ELR (cell line): ENCODE measurements around the gene DYNC1I1.

Source experiments
- DNase-seq: peaks from one replicate; pipeline ENCODE4 v3.0.0-alpha.2; 2015; ENCODE audit warnings: low read depth

DYNC1I1 gene

DNA sequence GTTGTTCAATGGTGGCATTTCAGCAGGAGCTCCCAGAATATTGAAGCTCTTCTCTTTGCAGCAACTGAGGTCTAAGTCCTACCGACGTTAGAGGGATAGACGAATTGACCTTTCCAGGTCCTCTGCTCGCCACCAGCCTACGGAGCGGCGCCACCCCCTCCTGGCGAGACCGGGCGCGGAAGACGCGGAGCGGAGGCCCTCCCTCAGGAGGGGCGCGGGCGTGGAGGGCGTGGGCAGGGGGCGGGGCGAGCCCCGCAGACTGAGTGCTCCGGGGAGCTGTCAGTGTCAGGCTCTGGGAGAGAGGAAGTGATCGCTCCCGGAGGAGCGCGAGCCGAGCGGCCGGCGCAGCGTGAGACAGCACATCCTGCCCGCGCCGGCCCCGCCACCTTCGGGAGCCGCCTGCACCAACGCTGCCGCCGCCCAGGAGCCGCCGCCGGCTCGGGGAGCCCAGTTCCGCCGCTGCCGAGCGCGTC lies at the start of gene DYNC1I1:
DYNC1I1 (plus strand) TSS at position 257 of the 473 bp plus-strand sequence. CDS start 32,176 bp downstream, outside the sequence.
- peak; percentile 65 for DNase-seq

DNA sequence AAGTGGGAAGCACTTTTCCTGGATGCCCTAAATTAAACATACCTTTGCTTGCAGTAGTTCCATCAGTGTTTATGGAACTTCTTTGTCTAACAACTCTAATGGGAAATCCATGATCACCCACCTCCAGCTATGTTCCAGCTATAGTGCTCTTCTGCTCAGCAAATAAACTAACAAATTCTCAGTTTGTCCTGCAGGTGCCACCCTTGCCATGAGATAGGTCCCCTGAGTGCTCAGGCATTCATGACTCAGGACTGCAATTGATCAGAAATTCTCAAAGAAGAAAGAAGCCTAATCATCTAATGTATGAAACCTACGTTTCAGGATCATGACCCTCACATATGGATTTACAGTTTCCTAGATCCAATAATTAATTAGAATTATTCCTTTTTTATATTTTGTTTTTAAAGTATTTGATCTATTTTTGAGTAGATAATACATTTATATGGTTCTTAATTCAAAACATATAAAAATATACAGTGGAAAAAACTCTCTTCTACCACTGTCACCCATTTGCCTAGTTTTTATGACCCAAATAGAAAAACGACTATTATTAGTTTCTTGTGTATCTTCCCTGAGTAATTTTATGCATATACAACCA lies 48.7 kb upstream of the DYNC1I1 start:
- peak; percentile 59 for DNase-seq

DNA sequence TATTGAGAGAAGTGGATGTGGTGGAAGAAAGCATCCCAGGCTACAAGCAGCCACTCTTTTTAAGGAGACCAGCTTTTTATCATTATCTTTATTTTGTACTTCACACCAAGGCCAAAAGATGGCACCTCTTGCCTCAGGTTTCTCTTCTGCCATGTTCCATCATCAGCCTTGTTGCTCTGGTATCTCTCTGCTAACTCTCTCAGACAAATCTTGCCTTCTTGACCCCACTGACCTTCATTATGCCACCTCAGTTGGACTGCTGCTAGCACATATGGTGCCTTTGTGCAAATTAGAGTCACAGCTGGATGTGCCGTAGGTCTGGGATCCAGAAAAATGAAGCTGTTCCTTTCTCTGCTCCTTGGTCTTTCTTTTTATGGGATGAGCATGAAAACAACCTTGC lies 47.1 kb upstream of the DYNC1I1 start:
- no peak for DNase-seq

DNA sequence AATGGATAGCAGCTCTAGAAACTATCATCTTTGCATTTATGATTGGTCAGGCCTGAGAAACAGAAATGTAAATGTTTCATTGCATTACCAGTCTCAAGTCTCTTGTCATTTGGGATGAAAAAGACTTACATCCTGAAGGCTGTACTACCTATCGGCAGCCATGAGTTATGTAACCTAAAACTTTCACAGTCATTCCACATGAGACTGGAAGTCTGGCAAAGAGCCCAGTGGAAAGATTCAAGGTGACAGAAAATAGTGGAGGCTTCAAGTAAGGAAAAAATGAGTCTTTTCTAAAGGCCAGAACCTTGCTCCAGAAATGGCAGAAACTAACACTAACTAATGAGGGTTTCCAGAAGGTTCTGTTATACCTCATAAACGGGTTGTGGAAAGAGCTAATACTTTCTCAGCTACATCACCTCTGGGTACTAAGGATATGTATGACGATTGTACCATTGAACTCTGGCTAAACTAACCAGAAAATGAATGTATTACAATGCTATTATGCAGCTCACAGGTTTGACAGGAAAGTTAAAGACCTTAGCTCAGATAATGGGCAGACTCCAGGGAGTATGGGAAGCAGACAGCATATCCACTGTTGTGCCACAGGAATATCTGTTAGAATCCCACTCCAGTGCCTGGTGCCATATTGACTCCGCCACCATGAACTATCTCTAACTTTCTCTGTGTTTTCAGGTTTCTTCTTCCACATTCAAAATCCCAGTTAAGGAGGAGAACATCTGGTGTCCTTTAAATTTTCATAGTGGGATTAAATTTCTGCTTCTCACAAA lies 41.7 kb upstream of the DYNC1I1 start:
- DNase-seq = no peak

DNA sequence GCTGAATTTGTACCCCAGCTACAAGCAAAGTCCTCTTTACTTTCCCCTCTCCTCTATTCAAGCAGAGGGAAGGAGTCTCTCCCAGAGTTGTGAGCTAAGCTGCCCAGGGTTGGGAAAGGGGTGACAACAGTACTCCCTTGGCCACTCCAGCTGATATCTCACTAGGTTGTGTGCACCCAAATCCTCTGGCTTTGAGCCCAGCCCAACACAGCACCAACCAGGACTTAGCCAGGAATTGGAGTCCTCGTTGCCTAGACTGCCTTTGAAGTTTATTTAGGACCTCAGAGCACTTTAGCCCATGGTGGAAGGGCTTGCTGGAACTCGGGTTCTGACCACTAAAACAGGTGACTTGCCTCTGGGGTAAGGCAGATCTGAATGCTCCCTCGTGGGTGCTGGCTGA lies 35.7 kb upstream of the DYNC1I1 start:
- no peak for DNase-seq

DNA sequence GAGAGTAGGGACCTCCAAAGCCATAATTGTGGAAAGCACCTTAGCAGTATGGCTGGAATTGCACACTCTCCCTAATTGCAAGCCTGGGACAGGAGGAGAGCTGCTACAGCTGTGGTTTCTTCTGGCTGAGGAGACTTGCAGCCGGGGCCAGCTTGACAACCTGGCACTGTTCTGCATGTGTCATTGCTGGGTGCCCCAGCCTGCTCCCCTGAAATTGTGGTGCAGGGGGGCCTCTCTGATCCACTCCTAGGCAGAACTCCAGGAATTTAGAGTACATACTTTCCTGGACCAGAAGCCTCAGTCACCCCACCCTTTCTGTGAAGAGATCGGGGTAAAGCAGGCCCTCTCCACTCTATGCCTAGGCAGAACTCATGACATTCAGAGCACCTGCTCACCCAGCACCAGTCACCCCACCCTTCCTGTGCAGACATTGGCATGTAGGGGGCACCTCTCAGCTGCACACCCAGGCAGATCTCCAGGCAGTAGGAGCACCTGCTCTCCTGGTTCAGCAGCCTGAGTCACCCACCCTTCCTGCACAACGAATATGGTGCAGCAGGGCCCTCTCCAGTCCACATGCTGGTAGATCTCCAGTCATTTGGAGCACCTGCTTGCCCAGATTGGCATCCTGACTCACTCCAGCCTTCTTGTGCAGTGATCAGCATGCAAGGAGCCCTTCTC lies 34.4 kb upstream of the DYNC1I1 start:
- no peak for DNase-seq

DNA sequence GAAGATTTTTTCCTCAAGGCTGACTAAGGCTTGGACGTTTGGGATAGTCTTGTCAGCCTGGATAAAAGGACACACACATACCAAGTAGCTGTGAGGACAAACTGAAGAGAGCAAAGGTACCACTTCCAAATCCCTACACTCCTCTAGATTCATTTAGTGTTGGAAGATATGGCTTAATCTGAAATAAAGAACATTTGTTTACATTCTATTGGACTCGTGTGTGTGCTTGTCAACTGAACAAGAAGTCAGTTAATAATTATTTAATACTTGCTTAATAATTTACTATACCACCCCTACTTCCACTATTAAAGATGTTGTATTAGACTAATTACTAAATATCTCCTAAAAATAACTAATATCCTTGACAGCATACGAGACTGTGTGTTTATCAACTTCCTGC lies 23.3 kb upstream of the DYNC1I1 start:
- no peak for DNase-seq

DNA sequence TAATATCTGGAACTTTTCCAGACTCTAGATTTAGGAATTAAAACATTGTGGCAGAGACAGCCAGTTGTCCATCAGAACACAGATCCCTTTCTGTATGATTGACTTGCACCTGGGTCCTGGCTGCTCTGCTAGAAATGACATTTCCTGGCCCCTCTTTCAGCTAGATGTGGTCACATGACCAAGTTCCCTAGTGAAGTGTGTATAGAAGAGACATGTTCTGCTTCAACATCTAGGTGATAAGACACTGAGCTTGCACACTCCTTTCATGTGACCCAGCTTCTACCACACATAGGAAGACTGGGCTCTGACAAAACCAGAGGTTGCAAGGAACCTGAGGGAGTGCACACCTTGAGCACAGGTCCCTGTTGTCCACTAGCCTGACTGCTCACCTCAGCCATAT lies 22.8 kb upstream of the DYNC1I1 start:
- DNase-seq = no peak

DNA sequence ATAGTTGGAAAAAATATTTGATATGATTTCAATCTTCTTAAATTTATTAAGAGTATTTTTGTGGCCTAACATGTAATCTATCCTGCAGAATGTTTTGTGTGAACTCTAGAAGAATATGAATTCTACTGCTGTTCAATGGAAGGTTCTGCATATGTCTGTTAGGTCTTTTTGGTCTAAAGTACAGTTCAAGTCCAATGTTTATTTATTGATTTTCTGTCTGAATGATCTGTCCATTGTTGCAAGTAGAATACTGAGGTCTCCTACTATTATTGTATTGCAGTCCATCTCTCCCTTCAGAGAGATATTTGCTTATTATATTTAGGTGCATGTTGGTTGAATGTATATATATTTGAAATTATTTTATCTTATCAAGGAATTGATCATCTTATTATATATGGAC lies 18.9 kb upstream of the DYNC1I1 start:
- no peak for DNase-seq

DNA sequence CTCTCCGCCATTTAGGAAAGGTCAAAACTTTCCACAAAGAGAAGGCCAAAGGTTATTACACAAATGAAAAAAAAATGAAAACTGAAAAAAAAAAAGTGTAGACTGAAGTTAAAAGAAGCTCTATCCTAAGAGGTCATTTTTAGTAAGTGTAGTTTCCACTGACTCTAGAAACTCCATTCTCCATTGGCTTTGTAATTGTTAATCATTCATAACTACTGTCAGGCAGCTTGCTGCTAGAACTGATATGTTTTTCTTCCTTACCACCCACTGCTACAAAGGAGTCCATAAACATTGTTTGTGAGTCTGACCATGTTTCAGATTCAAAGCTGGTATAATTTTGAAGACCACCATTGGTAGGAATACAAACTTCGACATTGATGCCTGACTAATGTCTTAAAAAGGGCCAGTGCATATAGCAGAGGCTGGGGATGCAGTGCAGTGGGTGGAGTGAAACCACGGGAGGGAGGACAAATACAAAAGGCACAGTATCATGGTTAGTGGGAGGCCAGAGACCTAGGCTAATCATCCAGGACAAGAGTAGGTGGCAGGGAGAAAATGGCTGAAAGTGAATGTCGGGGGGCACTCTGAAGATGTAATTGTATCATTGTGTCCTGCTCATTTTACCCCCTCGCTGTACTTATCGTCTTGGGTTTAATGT lies 16.9 kb upstream of the DYNC1I1 start:
- no peak for DNase-seq

DNA sequence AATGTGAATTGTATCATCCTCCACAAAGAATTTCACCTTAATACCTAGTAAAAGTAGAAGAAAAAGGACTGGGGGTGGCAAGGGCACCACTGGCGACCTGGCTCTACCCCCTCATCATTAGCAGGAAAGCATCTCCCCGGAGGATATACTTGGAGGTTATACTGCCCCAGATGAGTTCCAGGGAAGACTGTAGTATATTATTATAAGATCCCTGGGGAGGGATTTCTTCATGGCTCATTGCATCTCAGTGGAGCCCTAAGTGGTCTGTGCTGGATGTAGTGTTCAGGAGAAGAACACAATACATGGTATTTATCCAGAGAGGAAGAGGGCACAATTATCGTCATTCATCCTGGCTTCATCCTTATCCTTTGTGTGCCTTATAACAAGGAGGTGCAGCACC lies 14.2 kb upstream of the DYNC1I1 start:
- DNase-seq = no peak

DNA sequence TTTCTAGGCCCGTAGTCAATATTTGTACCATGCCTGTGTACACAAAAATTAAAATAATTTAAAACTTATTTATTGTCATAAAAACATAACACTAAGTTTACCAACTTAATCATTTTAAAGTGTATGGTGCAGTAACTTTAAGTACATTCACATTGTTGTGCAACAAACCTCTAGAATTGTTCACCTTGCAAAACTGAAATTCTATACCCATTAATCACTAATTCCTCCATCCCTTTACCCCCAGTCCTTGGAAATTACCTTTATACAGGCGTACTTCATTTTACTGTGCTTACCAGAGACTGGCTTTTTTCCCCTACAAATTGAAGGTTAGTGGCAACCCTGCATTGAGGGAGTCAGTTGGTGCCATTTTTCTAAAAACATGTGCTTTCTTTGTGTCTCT lies 6.3 kb upstream of the DYNC1I1 start:
- no peak for DNase-seq

DNA sequence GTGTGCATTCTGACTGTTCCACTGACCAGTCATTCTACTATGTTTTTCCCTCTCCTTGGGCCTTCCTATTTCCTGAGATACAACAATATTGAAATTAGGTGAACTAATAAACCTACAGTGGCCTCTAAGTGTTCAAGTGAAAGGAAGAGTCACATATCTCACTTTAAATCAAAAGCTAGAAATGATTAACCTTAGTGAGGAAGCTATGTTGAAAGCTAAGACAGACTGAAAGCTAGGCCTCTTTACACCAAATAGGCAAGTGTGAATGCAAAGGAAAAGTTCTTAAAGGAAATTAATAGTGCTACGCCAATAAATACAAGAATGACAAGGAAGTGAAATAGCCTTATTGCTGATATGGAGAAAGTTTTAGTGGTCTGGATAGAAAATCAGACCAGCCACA lies 5.7 kb upstream of the DYNC1I1 start:
- no peak for DNase-seq

DNA sequence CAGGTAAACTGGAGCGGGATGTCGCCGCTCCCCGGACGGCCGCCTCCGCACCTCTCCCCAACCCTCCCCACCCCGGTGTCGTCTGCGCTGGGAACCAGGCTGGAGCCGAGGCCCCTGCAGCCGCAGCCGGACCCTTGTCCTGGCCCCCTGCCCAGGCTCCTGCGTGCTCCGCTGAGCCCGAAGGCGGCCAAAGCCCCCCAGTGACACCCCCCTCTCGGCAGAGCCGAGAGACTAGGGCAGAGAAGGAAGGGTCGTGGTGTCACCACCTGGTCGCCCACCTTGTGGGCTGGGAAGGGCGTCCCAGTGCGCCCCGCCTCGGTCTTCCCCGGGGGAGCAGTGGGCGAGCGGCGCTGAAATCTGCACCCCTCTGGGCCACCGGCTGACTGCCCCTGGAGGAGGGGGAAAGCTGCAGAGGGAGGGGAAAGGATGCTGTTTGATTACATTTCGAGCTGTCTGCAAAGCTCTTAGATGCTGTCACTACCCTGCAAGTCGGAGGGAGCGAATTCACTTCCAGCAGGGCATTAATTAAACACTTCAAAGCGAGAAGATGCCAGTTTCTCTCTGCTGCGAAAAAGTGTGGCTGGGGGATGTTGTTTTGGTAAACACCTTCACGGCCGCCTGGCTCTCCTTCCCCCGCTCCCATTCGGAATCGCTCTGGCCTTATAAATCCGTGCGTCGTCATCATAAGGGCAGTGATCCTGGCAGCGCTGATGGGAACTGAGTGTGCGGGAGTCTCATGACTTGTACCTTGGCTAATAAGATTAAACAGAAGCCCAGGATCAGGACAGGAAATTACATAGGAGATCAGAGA lies 622 bp downstream of the DYNC1I1 start:
- DNase-seq = no peak

DNA sequence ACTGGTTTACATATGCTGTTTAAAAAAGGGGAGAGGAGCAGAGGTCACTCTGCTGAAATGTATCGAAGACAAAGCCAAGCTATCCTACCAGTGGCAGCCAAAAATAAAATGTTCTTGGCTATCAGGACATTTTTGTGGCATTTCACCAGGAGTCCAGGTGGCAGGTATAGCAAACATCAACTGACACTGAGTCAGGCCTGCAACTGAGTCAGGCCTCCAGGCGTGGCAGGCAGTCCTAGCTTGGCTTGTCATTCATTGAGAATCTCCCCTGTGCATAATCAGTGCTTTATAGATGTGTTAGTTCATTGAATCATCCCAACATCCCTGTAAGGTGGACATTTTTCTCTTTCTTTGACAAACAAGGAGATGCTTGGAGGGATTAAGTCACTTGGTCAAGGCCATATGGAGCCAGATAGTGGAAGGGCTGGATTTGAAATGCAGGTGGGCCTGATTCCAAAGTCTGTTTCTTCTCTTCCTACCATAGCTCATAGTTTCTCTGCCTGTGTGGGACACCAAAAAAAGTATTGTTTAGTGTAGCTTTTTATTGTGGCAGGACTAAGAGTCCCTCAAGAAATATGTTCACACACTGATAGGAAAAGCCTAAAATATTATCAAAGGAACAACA lies 4.3 kb downstream of the DYNC1I1 start:
- DNase-seq = no peak

DNA sequence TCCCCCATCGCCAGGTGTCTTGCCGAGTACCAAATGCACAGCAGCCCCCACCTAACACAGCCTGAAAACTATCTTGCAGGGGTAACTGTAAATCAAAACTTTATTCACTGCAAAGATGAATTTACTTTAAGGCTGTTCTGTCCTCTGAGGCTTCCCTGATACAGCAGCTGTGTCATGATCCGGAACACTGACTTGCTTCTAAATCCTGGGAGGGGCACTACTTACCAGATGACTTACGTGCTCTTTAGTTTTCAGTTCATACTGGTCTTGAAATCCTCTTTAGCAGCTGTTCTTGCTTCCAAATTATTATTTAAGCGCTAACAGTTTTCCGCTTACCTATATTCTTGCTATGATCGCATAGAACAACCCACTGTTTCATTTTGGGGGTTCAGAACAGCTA lies 4.9 kb downstream of the DYNC1I1 start:
- no peak for DNase-seq

DNA sequence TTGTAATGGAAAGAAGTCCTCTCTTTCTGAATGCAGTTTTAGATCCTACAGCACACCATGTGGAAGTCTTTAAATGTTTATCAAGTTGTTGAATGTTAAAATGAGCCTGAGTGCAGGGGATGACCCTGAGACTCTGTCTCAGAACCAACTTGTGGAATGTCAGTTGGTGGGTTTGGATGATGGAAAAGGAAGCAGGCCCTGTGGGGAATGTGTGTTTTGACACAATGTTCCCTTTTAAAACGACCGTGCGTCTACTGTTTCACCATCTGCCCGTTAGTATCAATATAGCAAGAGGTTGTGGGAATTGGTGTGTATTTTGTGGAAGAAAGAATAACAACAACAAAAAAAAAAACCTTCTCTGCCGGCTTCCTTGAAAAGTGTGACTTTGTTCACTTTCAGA lies 8.3 kb downstream of the DYNC1I1 start:
- no peak for DNase-seq

DNA sequence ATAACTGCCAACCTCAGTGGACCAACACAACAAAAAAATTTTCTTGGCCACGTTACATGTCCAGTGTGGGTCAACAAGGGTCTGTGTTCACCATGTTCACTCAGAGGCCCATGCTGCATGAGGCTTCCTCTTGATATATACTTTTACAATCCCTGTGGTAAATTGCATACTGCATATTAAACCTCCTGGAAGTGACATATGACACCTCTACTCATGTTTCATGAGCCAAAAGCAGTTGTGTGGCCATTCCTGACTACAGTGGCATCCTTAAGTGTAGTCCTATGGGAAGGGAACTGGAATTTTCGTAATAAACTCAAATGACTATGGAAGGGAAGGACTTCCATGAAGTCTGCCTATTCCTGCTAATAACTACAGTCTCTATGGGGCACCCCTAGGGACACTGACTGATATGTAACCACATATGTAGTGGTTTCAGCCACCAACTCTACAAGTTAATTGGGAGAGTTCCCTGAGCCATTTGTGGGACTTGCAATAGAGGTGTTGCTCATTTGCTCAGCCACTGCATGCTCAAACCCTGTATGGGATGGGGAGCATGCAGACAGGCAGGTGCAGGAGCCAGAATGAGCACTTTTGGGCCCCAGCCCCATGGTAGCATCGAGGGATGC lies 9.7 kb downstream of the DYNC1I1 start:
- DNase-seq = no peak

DNA sequence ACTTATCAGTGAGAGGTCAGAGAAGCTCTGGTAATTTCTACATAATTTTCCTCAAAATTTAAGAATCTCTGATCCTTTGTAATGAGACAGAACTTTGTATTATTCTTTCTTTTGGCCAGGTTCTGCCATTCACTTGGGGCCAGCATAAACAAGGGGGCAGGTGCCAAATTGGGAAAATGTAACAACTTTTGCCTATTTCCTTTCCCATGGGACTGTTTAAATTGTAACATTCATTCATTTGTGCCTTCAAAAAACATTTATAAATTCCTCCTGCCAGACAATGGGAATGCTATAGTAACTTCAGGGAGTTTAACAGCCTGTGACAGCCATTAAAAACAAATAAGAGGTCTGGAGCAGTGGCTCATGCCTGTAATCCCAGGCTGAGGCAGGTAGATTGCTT lies 12.4 kb downstream of the DYNC1I1 start:
- no peak for DNase-seq

DNA sequence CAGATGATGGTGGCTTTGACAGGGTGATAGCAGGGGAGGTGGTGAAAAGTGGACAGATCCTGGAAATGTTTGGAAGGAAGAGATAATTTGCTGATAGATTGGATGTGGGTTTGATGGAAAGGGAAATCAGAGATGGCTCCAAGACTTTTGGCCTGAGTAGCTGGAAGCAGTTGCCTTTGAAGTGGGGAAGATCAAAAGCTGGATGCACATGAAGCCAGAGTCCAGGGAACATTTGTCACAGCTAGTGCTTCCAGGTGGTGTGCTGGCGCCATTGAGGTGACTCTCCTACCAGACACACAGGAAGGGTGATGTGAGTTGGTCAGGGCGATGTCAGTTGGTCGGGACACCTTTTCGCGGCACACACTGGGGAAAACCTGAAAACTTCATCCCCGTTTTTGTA lies 15.9 kb downstream of the DYNC1I1 start:
- no peak for DNase-seq

DNA sequence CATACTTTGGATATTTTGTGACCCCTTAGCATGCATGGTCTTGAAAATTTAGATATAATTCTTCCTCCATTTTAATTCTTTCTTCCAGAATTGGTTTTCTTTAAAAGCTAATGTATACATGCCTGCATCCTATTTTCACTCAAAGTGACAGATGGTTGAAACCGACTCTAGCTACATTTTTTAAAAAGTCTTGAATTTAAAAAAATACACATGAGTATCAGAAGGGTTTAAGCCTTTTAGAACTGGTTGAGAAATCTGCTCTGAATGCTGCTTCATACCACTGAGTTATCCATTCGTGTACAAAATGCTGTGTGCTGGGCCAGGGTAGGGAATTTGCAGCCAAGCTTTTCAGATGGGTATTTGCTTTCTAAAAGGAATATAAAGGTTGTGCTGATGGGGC lies 16.5 kb downstream of the DYNC1I1 start:
- DNase-seq = no peak
